IPS-NIHi7 (cell line): ENCODE results near the gene CASS4.

Experiments
- DNase-seq: peaks from one replicate; pipeline ENCODE4 v3.0.0; 2012; ENCODE audit warnings: mixed read lengths; ENCODE audit errors: extremely low spot score

Gene CASS4

DNA sequence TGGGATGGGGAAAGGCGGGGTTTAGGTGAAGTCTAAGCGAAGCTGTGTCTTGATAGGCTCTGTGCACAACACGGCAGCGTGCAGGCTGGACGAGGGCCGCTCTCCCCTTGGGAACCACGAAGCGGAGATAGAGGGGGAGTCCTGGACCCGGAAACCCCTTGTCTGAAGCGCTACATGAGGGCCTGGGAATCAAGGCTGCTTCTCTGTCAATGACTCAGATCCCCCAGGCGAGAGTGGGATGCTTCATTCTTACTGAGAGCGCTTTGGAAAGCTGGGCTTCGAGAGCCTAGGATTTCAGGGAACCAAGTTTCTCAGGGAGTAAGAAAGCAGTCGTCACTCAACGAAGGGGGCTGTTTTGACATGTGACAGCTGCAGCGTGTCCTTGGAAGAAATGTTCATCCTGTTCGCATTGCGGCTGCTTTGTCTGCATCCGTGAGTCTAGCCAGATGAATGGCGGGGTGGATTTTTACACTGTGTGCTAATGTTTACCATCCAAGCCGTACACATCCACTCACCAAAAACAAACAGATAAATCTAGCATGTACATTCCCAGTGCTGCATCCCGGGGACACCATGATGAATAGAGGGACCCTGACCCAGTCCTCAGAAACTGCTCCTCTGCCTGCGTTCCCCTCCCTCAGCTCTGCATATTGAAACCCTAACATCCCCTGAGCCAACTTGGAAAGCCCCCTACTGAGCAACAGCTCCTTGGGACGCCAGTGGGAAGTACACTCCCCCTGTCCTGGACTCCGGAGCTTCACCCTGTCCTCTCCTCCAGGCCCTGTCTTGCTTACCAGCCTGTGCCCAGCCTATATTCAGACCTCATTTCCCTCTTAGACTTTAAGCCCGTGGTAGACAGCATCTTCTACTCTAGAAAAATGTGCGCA lies 31.8 kb downstream of the CASS4 start:
- no peak for DNase-seq

DNA sequence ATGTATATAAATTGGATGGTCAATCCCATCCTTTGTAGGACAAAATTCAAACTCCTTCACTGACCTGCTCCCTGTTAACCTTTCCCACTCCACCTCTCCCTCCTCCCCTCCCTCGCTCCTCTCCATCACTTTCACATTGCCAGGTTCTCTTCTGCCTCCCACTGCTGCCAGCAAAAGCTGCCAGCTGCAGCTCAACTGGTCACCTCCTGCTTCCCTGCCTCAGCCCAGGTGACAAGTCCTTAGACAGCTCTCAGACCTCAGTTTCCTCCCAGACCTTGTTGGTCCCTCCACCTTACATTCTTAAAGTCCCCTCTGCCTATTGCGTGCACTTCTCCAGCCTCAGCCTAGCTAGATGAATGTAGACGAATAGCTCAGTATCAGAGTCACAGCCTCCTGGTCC lies 33.1 kb downstream of the CASS4 start:
- DNase-seq: no peak

DNA sequence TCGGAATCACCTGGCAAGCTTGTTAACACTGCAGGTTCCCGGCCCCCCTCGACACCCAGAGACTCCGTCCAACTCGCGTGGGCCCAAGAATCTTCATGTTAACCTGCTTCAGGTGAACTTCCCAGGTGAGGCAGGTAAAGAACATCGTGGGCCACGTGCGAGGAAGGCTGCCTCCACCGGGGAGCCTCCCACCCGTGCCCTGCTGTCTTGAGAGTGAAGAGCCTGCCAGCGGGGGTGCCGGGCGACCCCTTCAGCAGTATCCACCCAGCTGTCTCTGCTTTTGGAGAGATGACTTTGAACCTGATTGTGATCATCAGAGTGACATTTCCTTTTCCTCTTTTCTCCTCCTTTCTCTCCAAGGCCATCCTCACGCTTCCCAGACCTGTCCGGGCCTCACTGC lies 33.5 kb downstream of the CASS4 start:
- no peak for DNase-seq

DNA sequence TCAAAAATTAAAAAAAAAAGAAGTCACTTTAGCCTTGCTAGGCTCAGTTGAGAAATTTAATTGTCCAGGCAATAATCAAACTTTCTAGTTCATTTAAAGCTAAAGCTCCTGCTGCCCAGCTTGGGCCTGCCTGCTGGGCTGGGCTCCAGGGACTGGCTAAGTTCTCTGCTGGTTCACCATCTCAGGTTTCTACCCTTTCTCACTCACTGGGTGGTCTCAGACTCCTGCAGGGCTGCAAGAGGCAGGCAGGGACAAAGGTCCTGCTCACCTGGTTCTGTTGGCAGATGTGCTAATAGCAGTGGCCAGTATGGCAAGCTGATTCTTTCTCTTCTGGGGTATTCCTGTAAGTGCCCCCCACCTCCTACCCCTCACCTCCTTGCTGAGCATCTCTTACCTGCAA lies 35.2 kb downstream of the CASS4 start:
- DNase-seq: no peak

DNA sequence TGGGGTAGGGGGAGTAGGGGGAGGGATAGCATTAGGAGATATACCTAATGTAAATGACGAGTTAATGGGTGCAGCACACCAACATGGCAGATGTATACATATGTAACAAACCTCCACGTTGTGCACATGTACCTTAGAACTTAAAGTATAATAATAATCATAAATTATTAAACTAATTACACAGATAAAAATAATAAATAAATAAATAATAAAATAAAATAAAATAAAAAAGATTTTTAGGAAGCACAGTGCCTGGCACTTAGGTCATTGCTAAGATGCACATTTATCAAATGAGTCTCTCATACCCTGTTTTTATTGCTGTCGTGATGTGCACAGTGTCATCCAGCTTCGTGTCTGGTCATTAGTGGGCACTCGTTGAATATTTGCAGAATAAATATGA lies 37.4 kb downstream of the CASS4 start:
- no peak for DNase-seq

DNA sequence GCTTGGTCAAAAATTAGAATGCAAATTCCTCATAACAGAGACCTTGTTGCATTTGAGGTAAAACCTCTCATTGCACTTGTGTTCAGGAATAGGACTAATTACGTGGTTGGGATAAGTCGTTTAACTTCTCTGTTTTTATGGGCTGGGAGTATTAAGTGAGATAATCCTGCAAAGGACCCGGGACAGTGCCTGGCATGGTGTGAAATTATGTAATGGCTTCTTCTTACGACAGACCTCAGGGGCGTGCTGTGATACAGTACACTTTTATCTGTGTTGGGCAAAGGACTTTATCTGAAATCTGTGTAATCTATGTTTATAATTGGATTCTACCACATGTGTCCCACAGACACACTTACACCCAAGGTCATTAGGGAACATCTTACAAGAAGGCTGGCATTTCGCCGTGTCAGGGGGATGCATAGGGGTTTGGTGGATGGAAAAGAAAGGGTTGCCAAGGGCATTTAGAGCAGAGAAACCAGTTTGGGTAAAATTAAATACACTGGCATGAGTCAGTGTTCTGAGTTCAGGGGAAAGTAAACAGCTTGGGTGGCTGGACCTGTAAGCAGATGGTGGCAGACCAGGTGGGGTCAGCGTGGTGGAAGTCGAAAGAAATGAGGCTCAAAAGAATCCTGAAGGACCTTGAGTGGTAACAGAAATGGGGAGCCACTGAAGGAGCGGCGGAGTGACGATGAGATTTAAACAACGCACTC lies 39.2 kb downstream of the CASS4 start:
- DNase-seq: no peak

DNA sequence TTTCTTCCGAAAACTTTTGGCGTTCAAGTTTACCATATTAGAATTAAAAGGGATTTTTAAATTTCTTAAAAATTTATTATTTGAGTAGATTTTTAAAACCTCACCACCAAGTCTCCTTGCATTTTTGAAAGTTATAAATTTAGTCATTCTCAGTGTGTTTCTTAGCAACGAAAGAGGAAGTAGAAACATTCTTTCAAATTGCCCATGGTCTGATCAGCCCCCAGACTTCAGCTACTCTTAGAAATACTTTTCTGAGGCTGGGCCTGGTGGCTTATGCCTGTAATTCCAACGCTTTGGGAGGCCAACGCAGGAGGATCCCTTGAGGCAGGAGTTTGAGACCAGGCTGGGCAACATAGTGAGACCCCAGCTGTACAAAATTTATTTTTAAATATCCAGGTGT lies 41.3 kb downstream of the CASS4 start:
- no peak for DNase-seq

DNA sequence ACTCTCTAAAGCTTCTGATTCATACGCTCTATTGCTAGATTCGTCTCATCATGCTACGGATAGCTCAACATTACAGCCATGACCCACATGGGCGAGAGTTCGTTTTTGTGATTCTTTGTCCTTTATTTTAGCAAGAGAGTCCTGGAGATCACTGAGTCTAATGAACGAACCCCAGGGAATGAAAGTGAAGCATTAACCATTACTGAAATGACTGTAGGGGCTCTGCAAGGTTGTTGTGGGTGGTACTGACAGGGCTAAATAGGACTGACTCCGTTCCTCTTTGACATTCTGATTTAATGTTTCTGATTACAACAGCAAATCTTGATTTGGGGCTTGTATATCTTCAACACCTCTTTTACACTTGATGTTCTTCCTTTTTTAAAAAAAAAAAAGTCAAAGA lies 42.7 kb downstream of the CASS4 start:
- no peak for DNase-seq

DNA sequence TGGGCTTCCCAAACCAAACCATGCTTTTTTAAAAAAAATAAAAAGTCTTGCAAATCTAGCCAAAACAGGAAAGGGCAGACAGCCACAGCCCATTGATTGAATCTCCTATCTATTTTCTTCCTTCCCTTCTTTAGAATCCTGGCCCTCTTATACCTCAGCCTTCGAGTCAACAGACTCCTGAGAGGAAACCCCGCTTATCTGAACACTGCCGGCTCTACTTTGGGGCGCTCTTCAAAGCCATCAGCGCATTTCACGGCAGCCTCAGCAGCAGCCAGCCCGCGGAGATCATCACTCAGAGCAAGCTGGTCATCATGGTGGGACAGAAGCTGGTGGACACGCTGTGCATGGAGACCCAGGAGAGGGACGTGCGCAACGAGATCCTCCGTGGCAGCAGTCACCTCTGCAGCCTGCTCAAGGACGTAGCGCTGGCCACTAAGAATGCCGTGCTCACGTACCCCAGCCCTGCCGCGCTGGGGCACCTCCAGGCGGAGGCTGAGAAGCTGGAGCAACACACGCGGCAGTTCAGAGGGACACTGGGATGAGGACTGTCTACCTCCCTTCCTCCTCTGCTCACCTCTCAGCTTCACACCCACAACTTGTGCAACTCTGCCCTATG lies 46.3 kb downstream of the CASS4 start:
- DNase-seq: no peak

DNA sequence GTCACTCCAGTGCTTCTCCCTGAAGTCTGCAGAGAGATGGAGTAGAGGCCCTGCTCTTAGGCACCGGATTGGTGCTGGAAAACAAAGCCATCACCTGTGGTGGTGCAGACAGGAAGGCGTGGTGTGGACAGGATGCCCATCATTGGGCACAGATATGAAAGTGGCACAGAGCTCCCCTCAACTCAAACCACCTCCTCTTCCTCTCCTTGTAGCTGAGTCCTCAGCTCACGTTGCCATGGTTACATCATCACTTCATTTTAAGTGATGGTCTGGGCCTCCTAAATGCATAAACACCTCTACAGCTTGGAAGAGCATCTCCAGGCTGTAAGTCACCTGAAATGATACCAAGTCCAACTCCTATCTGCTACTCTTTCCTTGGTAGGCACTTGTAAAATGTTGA lies 48.4 kb downstream of the CASS4 start:
- DNase-seq: no peak

DNA sequence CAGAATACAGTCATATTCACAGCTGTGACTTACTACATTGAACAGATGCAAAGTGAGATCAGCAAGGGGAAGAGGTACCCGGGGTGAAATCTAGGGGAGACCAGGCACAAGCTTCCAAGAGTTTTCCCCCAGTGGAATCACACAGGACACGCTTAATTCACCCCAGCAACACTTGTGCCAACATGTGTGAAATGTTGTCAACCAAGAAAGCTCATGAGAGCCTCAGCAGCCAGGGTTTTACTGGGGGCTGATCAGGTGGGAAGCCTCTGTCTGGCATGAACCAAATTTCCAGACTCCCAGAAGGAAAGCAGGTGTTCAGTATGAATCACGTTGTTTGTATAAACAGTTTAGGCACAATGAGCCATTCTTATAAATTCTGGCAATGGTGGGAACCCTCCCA lies 49.5 kb downstream of the CASS4 start:
- no peak for DNase-seq

DNA sequence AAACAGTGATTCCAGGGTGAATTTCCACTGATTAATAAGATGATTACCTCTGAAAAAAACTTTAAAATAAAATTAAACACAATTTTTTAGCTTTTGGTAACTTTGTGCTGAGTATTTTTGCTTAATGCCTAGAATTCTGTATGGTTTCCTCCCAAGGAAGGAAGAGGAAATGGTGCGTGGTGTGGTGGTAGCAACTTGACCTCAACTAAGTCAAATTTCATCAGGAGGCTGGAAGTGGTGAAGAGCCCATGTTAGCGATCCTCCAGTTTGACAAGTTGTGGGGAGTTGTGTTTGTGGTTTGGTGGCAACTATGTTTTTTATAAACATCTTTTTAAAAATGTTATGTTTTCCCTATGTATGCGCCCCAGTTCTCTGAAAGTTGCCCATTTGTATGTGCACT lies 51.4 kb downstream of the CASS4 start:
- no peak for DNase-seq

DNA sequence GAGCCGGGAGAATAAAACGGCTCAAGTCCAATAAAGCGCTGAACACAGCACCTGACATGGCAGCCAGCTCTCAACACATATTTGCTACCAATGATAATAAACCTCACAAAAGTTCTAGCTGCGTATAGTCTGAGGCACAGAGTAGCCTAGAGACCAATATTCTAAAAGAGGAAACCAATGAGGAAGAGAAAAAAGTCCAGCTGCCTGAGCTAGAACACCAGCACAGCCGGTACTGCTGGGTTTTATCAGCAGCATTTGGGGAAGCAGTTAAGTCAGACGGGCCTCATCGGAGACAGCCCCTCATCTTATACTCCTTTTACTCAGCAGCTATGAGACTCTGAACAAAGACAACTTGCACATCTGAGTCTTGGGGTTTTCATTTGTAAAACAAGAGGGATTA lies 53.9 kb downstream of the CASS4 start:
- no peak for DNase-seq

DNA sequence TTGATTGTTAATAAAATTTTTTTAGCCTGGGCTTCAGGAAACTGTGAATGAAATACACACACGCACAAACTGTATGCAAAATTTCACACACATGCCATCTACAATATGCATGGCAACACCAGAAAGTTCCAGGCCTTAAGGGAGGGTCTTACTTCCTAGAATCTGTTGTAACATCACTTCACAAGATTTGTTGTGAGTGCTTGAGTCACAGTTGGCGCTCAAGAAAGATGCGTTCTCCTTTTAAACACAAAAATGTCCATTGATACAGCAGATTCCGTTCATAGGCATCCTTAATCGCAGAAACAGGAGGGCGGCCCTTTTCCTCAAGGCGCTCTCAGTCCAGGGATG lies 55.9 kb downstream of the CASS4 start:
- DNase-seq: no peak

DNA sequence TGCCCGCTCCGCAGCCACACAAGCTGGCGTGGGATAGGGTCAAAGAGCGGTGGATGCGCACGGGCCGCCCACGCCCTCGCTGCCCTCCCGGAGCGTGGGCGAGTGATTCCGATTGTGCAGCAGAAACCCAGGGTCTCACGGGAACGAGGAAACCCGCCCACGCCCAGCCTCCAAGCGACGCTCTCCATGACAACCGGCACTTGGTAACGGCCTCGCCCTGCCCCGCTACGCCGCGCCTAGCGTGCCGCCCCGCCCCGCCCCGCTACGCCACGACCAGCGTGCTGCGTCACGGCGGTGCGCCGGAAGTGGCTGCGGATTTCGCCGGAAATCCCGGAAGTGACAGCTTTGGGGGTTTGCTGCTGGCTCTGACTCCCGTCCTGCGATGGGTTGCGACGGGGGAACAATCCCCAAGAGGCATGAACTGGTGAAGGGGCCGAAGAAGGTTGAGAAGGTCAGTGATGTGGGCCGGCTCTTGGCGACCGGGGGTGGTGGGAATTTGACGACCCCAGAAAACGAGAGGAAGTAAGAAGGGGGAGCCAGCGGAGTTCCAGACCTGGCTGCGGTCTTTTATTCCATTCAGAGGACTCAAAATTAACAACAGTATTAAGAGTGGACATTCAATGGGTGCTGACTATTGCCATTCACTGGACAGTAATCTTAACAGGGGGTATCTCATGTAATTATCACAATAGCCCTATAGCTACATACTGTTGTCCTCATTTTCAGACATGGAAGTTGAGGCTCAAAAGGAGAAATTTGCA lies 56.4 kb downstream of the CASS4 start, which contains the start of gene RTF2:
TSS of gene RTF2 (plus strand) at position 312 of the 761 bp plus-strand sequence. CDS start at position 383, 71 bp downstream.
- peak; percentile 96 for DNase-seq

DNA sequence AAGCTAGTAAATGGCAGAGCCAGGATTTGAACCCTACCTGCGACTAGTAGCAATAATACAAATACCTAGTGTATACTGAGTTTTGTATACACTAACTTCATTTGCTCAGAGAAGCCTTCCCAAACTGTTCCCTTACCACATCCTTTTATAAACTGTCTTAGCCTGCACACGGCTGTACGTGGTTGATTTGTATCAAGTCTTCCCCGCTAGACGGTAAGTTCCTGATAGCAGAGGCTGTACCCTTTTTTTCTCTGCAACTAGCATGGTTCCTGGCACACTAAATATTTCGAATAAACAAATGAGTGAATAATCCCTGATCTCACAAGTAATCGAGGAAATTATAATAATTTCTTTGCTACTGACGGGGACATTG lies 57.0 kb downstream of the CASS4 start:
- DNase-seq: no peak

DNA sequence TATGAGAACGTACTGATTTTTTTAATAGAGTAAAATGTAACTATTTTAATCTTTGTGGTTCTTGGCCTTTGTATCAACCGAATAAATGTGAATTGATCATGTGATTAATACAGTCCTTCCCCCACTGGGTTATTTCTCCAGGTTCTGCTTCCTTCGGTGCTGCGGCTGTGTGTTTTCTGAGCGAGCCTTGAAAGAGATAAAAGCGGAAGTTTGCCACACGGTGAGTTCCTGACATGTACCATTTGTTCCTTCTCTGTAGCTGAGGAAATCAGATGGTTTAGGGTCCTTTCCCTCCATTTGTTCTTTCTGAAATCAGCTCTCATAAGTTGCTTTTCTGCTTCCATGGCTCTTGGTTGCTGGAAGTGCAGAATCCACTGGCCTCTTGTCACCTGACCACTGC lies 71.9 kb downstream of the CASS4 start:
- DNase-seq: no peak

DNA sequence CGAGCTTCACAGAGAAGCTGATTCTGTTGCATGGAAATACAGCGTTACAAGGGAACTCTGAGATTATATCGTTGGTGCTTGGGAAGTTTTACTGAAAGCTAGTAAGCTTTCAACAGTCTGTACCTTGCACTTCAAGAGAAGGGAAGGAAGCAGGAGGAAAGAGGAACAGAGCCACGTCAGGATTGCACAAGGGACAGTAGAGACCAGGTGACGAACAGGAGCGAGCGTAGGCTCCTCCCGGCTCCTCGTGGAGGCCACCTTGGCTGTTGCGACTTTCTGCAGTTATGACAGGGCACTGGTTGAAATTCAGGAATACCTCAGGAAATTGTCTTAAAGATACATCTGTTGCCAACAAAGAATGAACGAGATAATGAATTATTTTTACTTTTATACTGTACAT lies 75.2 kb downstream of the CASS4 start:
- no peak for DNase-seq

DNA sequence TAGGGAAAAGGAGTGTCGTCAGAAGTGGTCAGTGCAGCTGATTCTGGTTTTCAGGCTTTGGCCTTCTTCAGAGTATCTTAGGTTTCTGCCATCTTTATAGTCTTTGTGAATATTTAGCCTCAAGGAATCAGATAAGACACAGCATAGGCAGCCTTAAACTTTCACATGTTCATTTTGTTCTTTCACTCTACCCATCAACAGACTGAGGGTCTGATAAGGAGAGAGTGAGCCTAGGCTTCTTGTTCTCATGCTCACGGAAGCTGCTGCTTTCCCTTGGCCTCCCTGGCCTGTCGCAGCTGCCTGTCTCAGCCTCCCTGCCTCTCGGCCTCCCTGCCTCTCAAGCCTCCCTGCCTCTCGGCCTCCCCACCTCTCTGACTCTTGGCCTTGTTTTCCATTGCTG lies 76.5 kb downstream of the CASS4 start:
- DNase-seq: no peak

DNA sequence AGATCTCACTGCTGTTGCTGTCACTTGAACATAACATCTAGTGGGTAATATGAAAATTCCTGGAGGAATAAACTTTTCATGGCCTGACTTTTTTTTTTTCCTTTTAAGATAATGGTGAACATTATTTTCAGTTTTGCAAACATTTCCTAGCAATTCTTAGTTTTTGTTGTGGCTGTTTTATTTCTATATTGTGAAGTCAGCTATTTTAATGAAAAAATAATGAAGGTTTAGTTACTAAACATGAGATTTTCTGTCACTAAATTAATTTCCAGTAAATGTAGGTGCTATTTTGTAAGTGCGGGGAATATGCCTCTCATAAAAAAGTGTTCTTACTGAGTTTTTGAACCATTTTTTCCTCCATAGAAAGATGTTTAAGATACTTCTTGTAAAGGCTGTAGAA lies 89.1 kb downstream of the CASS4 start:
- DNase-seq: no peak

DNA sequence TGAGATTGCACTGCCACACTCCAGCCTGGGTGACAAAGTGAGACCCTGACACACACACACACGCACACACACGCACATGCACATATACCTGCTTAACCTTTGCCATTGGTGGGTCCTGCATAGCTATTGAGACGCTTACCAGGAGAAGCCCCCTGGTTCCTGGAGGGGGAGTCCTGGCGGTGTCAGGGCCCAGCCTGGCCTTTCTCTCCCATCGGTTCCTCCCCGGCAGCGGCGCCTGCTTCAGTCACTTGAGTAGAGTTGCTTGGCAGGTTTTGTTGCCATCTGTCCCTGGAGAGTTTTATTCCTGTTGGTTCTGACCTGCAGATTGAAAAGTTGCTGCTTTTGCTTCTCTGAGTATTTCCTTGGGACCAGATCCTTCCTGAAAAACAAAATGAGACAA lies 91.9 kb downstream of the CASS4 start:
- DNase-seq: peak; percentile 26

DNA sequence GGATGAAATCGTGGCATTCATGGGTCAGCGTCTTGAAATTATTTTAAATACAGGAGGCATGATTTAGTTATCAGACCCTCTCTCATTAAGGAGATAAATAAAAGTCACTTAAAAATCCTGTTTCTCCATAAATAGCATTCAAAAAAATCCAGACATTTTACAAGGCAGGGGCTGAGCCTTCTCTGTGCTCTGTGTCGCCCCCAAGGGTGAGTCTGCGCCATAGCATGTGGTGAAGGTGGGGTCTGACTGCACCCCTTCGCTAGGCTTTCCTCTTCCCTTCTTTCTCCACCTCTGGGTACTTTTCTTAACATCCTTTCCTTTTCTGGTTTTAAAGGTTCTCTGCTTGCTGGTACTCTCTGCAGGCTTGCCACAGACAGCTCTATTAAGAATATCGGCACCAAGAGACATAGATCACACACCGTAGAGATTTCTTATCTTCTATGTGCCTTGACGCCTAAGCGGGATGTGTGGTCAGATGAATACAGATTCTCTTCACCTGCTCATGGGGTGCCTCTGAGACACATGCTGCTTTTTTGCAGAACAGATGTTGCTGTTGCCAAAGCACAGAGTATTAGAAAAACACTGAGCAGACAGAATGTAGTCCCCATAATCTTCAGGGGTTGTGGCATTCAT lies 92.4 kb downstream of the CASS4 start:
- DNase-seq: peak; percentile 73
